Endodermal cell (in vitro differentiated cells): ENCODE results near the gene ST7. TPM values are rescaled to one million over a fixed set of nuclear protein-coding genes. Genes with fewer than 3 reads are reported as not detected.

ENCODE experiments used
- DNase-seq: peaks from one replicate; pipeline ENCODE4 v3.0.0-alpha.2; 2017
- H3K27ac ChIP-seq: 2 replicates; pipeline ENCODE4 v1.5.1; 2013; ENCODE audit warnings: mild to moderate bottlenecking, low read depth, low read length, moderate library complexity
- H3K27me3 ChIP-seq: 2 replicates; pipeline ENCODE4 v1.6.1; 2013; ENCODE audit warnings: mild to moderate bottlenecking, low read length, moderate library complexity; ENCODE audit not compliant: insufficient read depth, control insufficient read depth, poor library complexity, severe bottlenecking
- H3K36me3 ChIP-seq: 2 replicates; pipeline ENCODE4 v1.7.0; 2013; ENCODE audit warnings: mild to moderate bottlenecking, low read length, moderate library complexity; ENCODE audit not compliant: control insufficient read depth, insufficient read depth
- H3K4me1 ChIP-seq: one replicate; pipeline ENCODE4 v1.7.0; 2013; ENCODE audit warnings: low read length; ENCODE audit not compliant: control insufficient read depth, insufficient read depth
- H3K4me3 ChIP-seq: 2 replicates; pipeline ENCODE4 v1.5.1; 2013; ENCODE audit warnings: mild to moderate bottlenecking, low read length, moderate library complexity
- H3K9ac ChIP-seq: 2 replicates; pipeline ENCODE4 v1.6.1; 2013; ENCODE audit warnings: mild to moderate bottlenecking, low read length, moderate library complexity; ENCODE audit not compliant: poor library complexity, severe bottlenecking; ENCODE audit errors: extremely low read depth
- H3K9me3 ChIP-seq: 2 replicates; pipeline ENCODE4 v1.6.1; 2013; ENCODE audit warnings: mild to moderate bottlenecking, low read length, moderate library complexity; ENCODE audit not compliant: control insufficient read depth
- H3K27ac Mint-ChIP-seq: 2 replicates; pipeline ENCODE4 v1.8.0; 2020; ENCODE audit warnings: mixed read lengths
- H3K27me3 Mint-ChIP-seq: 2 replicates; pipeline ENCODE4 v1.8.0; 2021; ENCODE audit warnings: mild to moderate bottlenecking, mixed read lengths; ENCODE audit not compliant: insufficient read depth
- H3K36me3 Mint-ChIP-seq: 2 replicates; pipeline ENCODE4 v1.8.0; 2020; ENCODE audit warnings: low read depth, mixed read lengths
- H3K4me1 Mint-ChIP-seq: 2 replicates; pipeline ENCODE4 v1.8.0; 2020; ENCODE audit warnings: mixed read lengths
- H3K4me3 Mint-ChIP-seq: 2 replicates; pipeline ENCODE4 v1.8.0; 2020; ENCODE audit warnings: mild to moderate bottlenecking, moderate library complexity, mixed read lengths
- H3K9me3 Mint-ChIP-seq: 2 replicates; pipeline ENCODE4 v1.8.0; 2020; ENCODE audit warnings: mild to moderate bottlenecking, mixed read lengths
- WGBS, 2 experiments: methylation state at CpG; one replicate each; pipeline versions ENCODE4 v1.1.5 to v1.1.7; 2013; ENCODE audit warnings: missing lambda C conversion rate in 2 of 2, mixed read lengths in 1 of 2; ENCODE audit not compliant: insufficient coverage in 1 of 2, insufficient read length in 1 of 2; 5-methylcytosine and 5-hydroxymethylcytosine counted together
- total RNA-seq, 2 donors: library from RNA; stranded (reverse); fragmentation: NEBNext Ultra II Directional in 1 of 2; extraction: Animal tissue kit (Norgen Biotek cat#: 25700) in 1 of 2; gene quantifications; 2 replicates in 1 of 2; 3 replicates in 1 of 2; pipeline ENCODE4 v1.2.1, GENCODE V29; 2021
- TF ChIP-seq, protein P1 (sequence below): fragments of 200-600 bp; sonication (generic); conservative IDR thresholded peaks from 2 replicates; pipeline ENCODE4 v1.5.0; 2021; ENCODE audit warnings: antibody characterized with exemption, mild to moderate bottlenecking

ST7 gene
- total RNA-seq, 2 donors from 2014 or later = 6.4 to 8.9 TPM

- no peak overlapping the region for H3K4me3 ChIP-seq
- H3K27ac ChIP-seq = no peak overlapping the region
- H3K9ac ChIP-seq = no peak overlapping the region
- H3K36me3 ChIP-seq = no peaks in the 10 kb centered on the region
- DNase-seq = no peak
- peaks cover 11% of the 10 kb centered on the region for H3K27me3 Mint-ChIP-seq
- H3K9me3 ChIP-seq = no peaks in the 10 kb centered on the region
- TF ChIP-seq, protein P1, sequence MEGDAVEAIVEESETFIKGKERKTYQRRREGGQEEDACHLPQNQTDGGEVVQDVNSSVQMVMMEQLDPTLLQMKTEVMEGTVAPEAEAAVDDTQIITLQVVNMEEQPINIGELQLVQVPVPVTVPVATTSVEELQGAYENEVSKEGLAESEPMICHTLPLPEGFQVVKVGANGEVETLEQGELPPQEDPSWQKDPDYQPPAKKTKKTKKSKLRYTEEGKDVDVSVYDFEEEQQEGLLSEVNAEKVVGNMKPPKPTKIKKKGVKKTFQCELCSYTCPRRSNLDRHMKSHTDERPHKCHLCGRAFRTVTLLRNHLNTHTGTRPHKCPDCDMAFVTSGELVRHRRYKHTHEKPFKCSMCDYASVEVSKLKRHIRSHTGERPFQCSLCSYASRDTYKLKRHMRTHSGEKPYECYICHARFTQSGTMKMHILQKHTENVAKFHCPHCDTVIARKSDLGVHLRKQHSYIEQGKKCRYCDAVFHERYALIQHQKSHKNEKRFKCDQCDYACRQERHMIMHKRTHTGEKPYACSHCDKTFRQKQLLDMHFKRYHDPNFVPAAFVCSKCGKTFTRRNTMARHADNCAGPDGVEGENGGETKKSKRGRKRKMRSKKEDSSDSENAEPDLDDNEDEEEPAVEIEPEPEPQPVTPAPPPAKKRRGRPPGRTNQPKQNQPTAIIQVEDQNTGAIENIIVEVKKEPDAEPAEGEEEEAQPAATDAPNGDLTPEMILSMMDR = no peak
- no peaks in the 10 kb centered on the region for H3K36me3 Mint-ChIP-seq
- peaks cover 5% of the 10 kb centered on the region for H3K4me1 ChIP-seq
- H3K9me3 Mint-ChIP-seq = no peaks in the 10 kb centered on the region
- 97% methylated on average over 2 of the region's 2 CpGs; no CpG with 5 or more reads in 1 of the 2 experiments for WGBS, 2 experiments
- peaks cover 59% of the 10 kb centered on the region for H3K27me3 ChIP-seq
- H3K4me1 Mint-ChIP-seq = peaks cover 21% of the 10 kb centered on the region
- no peak overlapping the region for H3K4me3 Mint-ChIP-seq
- H3K27ac Mint-ChIP-seq = no peak overlapping the region
Measured at GRCh38 chr7:117005449-117005848, 52.1 kb downstream of the ST7 start.

DNA sequence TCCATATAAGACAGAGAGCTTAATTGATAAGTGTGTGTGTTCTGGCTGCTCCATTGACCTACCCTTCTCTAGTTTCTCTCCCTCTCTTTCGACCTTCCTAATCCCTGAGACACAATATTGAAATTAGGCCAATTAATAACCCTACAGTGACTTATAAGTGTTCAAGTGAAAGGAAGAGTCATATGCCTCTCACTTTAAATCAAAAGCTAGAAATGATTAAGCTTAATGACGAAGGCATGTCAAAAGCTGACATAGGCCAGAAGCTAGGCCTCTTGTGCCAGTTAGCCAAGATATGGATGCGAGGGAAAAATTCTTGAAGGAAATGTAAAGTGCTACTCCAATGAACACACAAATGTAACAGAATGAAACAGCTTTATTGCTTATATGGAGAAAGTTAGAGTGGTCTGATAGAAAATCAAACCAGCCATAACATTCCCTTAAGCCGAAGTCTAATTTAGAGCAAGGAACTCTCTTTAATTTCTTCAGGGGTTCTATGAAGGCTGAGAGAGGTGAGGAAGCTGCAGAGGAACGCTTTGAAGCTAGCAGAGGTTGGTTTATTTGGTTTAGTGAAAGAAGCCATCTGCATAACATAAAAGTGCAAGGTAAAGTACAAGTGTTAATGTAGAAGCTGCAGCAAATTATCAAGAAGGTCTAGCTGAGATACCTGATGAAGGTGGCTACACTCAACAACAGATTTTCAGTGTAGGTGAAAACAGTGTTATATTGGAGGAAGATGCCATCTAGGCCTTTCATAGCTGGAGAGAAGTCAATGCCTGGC, 53.8 kb downstream of the ST7 start:
- Mint-ChIP-seq H3K27ac (no peak overlapping the region), H3K9me3 (no peaks in the 10 kb centered on the region), H3K36me3 (no peaks in the 10 kb centered on the region), H3K27me3 (peaks cover 25% of the 10 kb centered on the region), H3K4me1 (peaks cover 33% of the 10 kb centered on the region), H3K4me3 (no peak overlapping the region)
- Histone ChIP-seq H3K4me1 (peaks cover 5% of the 10 kb centered on the region), H3K4me3 (no peak overlapping the region), H3K9me3 (no peaks in the 10 kb centered on the region), H3K27ac (no peak overlapping the region), H3K36me3 (no peaks in the 10 kb centered on the region), H3K27me3 (peaks cover 75% of the 10 kb centered on the region), H3K9ac (no peak overlapping the region)
- WGBS, 2 experiments = 83 to 97% methylated on average over 3 to 5 of the region's 5 CpGs
- DNase-seq = no peak
- TF ChIP-seq, protein P1 = no peak

GRCh38 chr7:117008118-117008885, 55.0 kb downstream of the ST7 start:
- Histone ChIP-seq H3K9me3 (no peaks in the 10 kb centered on the region), H3K27me3 (peaks cover 81% of the 10 kb centered on the region), H3K4me1 (peaks cover 5% of the 10 kb centered on the region), H3K4me3 (no peak overlapping the region), H3K9ac (no peak overlapping the region), H3K36me3 (no peaks in the 10 kb centered on the region), H3K27ac (no peak overlapping the region)
- H3K36me3 Mint-ChIP-seq = no peaks in the 10 kb centered on the region
- H3K4me1 Mint-ChIP-seq = peaks cover 33% of the 10 kb centered on the region
- TF ChIP-seq, protein P1 = no peak
- no peaks in the 10 kb centered on the region for H3K9me3 Mint-ChIP-seq
- DNase-seq = no peak
- H3K27me3 Mint-ChIP-seq = peaks cover 25% of the 10 kb centered on the region
- H3K4me3 Mint-ChIP-seq = no peak overlapping the region
- no peak overlapping the region for H3K27ac Mint-ChIP-seq
- 87 to 94% methylated on average over 2 to 3 of the region's 3 CpGs for WGBS, 2 experiments
